A673 (cell line): Measurements from ENCODE around the gene MSI2.

Source experiments
- CTCF ChIP-seq: fragments of 300-800, 200-600 bp; sonication (generic); conservative IDR thresholded peaks from 2 replicates; pipeline ENCODE4 v1.5.1; 2017; ENCODE audit warnings: low read depth, mild to moderate bottlenecking, antibody characterized with exemption, low read length, moderate library complexity, mixed read lengths
- EZH2 ChIP-seq: fragments of 200-600 bp; sonication (generic); IDR thresholded peaks from 2 replicates; pipeline ENCODE4 v1.6.1; 2017; ENCODE audit warnings: borderline replicate concordance, low read depth, mild to moderate bottlenecking, mixed read lengths, antibody characterized with exemption, low read length; ENCODE audit not compliant: poor library complexity, severe bottlenecking

GRCh38 chr17:57606111-57606875 lies 350.0 kb downstream of the MSI2 start:
- TF ChIP-seq CTCF (no peak), EZH2 (no peak)
